HL-60/S4 treated with retinoic acid at 250 ng/mL for 4 days and 3 days (cell line): ENCODE measurements around the gene EIF1B.

Source experiments
- in situ Hi-C: fragments of 300-500 bp; cut with MboI; formaldehyde crosslinking; loops from 2 replicates; pipeline ENCODE4 v1.7.0; 2022; ENCODE audit warnings: low sequenced_read_pairs

The EIF1B gene

DNA sequence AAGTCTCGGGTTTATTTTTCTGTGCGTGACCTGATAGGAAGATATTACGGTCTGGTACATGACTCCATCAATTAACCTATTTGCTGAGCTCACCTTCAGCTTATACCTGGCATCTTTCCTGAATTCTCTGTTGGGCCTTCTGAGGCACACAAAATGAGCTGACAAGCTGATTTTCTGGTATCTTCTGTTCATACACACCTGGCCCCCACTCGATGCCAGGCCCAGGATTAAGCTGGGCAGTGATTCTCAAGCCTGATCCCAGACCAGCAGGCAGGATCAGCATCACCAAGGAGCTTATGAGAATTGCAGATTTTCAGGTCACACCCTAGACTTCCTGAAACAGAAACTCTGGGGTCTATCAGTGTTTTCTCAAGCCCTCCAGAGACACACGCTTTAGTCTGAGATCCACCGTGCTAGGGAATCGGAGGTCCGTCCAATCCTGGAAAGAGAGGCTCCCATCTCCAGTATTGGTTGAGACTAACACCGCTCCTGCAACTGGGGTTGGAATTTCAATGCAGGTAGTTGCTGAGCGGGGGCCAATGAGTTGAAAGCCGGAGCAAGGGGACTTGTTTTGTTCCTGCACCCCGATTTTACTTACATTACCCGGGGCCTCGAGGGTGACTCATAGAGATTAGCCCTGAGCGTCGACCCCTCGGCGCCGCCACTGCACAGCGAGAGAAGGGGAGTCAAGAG is 636 bp upstream of the EIF1B start:
- in situ Hi-C loops: no loop called here

DNA sequence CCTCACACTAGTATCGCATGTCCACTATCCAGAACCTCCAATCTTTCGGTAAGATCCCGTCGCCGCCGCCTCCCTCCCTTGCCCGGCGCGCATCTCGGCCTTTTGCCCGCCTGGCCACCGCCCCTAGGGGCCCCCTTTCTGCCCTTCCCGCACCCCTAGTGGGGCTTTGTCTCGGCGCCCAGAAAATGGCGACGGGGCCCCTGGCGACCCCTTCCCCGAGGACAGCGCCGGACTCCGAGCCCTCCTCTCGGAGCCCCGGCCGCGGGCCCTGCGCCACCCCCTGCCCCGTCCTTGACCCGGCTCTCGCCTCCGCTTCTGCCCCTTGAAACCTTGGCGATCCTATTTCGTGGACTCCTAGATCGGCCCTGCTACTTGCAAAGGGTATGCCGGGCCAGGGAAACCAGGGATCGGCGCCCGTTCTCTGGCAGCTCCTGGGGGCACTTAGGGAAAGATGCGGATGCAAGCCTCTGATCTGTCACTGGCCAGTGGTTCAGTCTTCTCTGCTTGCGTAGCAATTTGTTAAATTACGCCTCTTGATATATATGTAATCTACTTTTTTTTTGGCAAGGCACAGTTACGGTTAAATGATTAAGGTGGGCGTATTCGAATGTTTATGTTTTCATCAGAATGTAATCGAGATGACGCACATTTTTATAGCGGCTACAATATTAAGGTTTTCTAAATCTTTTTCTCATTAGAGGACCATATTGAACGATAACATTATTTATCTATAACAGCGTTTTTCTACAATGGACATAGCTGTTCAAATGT is 603 bp downstream of the EIF1B start:
- in situ Hi-C loops: loop anchor here (10.0 kb wide), 1 partner anchor 115 kb away; no protein-coding TSS in a partner anchor

DNA sequence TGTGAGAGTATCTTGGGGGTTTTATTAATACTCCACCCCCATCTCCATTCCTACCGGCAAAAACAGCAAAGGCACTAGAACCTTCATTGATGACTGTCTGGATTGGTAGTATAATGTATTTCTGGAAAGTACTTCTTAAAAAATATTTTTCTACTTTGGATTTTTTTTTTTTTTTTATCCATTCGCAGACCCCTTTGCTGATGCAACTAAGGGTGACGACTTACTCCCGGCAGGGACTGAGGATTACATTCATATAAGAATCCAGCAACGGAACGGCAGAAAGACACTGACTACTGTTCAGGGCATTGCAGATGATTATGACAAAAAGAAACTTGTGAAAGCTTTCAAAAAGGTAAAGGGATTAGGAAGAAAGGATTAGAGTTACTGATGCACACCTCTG is 1.2 kb downstream of the EIF1B start:
- in situ Hi-C loops: loop anchor here (10.0 kb wide), 1 partner anchor 116 kb away; no protein-coding TSS in a partner anchor

DNA sequence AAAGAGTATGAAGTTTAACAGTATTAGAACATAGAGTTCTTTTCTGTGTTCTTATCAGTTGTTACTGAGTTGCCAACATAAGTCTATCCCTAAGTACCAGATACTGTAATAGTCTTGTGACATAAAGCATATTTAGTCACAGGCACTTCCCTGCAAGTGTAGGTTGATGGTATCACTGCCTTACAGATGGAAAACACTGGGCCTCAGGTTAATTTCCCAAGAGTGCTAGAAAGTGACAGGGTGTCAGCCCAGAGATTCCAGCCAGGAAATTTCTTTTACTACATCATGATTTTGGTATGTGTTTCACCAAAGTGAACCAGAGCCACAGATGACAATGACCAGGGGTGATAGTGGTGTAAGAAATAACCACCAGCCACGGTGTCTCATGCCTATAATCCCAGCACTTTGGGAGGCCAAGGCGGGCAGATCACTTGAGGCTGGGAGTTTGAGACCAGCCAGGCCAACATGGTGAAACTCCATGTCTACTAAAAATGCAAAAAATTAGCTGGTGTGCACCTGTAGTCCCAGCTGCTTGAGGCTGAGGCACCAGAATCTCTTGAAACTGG is 3.2 kb downstream of the EIF1B start:
- in situ Hi-C loops: loop anchor here (10.0 kb wide), 1 partner anchor 118 kb away; no protein-coding TSS in a partner anchor

DNA sequence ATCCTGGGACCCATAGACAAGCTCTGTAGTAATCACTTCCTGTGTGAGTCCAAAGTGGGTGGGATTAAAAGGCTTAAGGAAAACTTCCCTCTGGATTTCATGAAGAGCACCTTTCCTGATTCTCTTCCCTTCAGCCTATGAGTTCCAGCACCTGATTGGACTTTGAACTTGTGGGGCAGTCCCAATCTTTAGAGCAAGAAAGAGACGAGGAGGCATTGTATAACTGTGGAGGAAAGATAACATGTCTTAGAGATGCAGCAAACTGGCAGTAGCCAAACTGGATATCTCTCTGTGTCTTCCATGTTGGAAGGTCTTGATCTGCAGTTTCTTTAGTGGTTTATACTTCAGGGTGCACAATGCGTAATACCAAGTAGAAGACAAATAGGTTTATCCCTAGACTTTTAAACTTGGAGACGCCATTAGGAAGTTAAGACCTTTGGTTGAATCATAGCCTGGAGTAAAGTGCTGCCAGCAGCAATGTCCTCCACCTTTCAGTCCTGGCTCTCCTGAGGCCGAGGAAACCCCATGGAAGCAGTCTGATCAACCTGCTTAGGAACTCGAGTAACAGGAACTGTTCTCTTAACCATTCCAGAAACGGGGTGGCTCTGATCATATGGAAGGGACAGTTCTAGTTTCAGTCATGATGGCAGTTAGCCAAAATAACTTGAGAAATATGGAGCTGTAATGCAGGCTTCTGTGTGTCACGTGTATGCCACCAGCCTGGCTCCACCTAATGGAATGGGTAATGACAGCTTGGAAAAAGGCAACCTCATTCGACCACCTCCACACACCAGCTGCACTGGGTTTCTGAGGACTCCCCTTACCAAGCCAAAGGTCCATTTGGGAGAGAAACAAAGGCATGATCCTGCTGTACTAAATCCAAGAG is 4.7 kb downstream of the EIF1B start:
- in situ Hi-C loops: loop anchor here (10.0 kb wide), 1 partner anchor 119 kb away; no protein-coding TSS in a partner anchor

DNA sequence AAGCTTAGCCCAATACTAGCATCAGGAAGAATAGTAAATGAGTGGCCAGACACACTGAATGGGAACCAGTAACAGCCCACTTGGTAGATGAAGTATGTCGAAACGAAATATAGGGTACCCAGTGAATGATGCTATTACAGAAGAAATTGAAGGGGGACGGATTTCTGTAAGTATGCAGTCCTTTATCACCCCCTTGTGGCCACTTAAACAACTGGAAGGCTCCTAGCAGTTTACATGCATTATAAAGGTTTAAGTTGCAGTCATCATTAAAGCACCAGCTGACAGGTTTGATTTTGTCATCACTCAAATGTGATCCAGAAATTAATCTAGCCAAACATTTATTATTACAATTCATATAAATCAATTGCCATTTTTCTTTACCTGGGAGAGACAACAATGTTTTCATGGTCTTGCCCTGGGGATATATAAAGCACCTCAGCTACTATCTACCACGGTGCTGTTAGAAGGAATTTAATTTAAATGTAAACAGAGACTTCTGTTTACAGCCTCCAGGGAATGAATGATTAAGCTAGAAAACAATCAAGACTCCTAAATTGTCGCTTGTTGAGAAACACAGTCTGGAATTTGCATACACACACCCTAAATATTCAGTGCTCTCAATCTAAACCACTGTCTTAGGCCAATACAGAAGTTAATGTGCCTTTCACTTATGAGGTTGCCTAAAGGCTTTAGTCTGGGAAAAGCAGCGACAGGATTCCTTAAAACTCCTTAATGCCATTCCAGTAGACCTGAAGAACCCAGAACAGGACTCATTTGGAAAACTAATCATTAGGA is 7.8 kb downstream of the EIF1B start:
- in situ Hi-C loops: loop anchor here (10.0 kb wide), 1 partner anchor 122 kb away; no protein-coding TSS in a partner anchor

DNA sequence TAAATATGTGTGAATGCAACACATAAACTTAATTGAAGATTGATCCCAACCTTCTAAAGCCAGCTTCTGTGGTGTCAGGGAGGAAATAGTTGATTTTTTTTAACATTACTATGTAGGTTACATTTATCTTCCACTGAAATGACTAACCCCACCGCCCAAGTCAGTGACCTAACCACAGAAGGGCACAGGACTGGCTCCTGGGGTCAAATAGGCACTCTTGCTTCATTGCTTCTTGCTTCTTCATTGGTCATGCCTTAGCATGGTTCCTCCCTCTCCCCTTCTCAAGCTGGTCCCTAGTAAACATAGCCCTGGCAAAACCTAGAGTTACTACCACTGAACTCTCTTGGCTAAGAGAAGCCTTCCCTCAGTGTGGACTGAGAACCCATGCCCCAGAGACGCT is 12.3 kb downstream of the EIF1B start:
- in situ Hi-C loops: no loop called here

DNA sequence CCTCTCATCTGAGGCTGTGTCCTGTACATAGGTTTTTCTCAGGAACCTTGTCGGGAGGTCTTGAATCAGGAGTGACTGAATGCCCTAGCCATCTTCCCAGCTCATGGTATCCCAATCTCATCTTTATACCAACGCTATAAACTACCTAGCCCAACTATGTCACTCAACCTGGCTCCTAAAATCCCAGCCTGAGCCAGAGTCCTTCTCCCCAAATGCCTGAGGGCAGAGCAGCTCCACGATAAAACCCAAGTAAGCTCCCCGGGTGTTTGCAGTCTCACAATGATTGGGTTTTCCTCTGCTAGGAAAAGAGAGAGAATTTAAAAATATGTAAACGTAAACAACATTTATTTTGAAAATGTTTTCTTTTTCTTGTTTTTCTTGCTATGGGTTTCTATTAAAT is 14.4 kb downstream of the EIF1B start:
- in situ Hi-C loops: no loop called here

DNA sequence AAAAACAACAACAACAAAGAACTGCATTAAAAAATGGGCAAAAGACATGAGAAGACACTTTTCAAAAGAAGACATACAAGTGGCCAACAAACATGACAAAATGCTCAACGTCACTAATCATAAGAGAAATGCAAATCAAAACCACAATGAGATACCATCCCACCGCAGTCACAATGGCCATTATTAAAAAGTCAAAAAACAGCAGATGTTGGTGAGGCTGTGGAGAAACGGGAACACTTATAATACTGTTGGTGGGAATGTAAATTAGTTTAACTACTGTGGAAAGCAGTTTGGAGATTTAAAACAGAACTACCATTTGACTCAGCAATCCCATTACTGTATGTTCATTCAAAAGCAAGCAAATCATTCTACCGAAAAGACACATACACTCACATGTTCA is 15.1 kb downstream of the EIF1B start:
- in situ Hi-C loops: no loop called here

DNA sequence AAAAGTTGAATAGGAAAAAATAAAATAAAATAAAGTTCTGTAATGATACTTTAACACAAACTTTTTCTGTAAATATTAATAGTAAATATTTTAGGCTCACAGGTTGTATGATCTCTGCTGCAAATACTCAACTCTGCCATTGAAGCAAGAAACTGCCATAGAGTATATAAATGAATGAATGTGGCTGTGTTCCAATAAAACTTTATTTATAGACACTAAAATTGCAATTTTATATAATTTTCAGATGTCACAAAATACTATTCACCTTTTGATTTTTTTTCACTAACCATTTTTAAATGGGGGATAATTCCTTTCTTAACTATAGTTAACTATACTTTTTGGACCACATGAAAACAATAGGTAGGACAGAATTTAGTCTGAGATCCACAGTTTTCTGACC is 16.0 kb downstream of the EIF1B start:
- in situ Hi-C loops: no loop called here

DNA sequence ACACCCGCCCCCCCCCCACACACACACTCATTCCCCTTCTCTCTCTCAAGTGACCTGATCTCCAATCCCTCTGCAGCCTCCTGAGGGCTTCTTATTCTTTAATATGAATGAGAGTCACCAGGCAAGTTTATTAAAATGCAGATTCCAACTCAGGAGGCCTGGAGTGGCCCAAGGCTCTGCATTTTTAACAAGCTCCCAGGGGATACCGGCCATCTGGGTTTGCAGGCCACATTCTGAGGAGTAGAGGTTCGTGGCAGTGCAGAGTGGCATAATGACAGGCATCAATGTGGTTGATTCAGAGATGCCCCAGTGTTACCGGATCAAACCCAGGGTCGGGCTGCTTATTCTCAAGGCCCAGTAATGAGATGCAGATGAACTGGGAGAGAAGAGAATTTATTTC is 18.9 kb downstream of the EIF1B start:
- in situ Hi-C loops: no loop called here

DNA sequence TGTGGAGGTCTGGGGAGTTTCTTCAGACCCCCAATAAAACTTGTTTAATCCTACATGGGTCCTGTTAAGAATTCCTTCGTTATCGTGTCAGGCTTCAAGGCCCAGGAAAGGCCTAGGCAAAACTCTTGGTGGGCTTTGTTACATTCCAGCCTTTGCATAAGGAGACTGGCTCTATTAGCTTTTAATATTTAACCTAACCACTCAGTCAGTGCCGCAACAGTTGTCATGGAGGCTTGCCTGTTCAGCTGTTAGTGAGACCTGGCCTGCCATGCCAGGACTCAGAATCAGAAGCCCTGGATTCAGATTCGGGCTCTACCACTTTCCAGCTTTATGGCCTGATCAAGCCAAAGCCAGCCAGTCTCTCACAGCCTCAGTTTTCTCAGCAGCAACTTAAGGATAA is 19.6 kb downstream of the EIF1B start:
- in situ Hi-C loops: no loop called here

DNA sequence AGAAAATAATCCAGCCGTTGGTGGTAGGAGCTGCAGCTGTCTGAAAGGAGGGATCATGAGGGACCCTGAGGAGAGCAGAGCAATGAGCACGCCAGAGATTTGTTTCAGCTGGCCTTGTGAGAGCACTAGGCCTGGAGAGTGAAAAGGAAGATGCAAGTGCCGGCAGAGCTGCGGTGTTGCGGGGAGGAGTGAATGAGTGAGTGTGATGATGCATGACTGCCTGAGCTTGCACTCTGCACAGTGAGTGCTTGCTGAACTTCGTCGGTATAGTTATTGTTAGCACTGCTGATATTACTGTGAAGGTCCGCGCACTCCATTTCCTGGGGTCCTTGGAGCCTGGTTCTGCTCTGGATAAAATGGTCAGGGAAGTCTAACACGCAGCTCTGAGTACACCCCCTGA is 23.2 kb downstream of the EIF1B start:
- in situ Hi-C loops: no loop called here

DNA sequence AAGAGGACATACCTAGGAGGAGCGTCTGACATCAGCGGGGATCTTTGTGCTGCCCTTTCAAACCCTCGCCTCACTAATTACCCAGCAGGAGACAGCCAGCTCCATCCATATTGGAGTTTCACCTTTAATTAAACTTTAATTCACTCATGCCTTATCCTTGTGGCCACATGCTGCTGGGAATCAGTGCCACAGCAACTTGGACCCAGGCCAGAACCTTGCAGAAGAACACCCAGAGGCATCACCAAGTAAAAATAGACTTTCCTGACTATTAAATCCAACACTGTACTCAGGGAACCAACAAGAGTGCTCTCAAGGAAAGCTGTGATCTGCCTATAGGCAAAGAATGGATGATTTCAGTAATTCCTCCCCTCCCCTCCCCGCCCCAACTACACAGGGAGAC is 23.9 kb downstream of the EIF1B start:
- in situ Hi-C loops: no loop called here

DNA sequence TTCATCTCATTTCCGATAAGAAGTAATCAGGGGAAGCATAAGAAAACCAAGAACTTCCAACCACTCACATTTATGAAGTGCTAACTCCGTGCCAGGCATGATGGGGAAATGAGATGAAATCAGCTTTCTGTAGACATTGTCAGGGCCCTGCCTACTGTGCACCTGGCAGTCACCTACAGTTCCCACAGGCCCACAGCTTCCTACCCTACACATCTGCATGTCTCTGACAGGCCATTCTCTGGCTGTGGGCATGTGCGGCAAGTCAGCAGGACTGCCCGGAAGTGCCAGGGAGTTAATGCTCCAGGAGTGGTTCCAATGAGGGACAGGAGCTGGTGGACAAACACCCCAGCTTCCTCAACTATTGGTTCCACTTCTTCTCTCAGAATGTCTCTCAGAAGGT is 24.3 kb downstream of the EIF1B start:
- in situ Hi-C loops: no loop called here

DNA sequence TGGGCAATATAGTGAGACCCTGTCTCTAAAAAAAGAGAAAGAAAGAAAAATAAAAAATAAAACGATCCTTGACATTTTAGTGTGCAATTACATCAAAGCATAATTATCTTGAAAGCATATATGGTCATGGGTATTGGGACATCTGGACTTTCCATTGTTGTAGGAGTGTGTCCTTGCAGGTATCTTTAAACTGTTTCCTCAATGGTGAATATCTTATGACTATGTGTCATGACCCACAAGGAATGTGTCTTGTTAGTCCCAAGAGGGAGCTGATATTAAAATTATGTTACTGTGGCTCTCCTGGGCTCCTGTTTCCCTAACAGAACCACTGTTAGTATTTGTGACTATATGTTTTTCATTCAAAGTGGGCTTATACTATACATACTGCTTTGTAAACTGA is 26.6 kb downstream of the EIF1B start:
- in situ Hi-C loops: no loop called here

DNA sequence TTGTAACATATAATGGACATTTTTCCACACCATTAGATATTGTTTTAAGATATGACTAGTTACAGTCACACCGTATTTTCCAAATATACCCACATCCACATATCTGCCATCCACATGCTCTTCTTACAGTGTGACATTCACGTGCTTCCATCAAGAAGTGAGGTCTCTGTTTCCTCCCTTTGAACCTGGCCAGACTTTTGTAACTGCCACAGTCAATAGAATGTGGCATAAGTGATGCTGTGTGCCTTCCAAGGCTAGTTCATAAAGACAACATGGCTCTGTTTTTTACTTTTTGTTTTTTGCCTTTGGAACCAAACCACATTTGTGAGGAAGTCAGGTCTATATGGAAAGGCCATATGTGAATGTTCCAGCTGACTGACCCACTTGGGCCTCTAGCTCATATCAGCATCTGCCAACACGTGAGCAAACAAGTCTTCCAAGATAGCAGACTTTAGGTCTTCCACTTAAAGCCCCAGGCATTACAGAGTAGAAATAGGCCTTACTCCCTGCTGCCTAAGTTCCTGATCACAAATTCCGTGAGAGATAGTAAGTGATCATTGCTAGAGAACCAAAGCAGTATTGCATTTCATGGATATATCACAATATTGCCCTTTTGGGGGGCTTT is 27.1 kb downstream of the EIF1B start:
- in situ Hi-C loops: no loop called here

DNA sequence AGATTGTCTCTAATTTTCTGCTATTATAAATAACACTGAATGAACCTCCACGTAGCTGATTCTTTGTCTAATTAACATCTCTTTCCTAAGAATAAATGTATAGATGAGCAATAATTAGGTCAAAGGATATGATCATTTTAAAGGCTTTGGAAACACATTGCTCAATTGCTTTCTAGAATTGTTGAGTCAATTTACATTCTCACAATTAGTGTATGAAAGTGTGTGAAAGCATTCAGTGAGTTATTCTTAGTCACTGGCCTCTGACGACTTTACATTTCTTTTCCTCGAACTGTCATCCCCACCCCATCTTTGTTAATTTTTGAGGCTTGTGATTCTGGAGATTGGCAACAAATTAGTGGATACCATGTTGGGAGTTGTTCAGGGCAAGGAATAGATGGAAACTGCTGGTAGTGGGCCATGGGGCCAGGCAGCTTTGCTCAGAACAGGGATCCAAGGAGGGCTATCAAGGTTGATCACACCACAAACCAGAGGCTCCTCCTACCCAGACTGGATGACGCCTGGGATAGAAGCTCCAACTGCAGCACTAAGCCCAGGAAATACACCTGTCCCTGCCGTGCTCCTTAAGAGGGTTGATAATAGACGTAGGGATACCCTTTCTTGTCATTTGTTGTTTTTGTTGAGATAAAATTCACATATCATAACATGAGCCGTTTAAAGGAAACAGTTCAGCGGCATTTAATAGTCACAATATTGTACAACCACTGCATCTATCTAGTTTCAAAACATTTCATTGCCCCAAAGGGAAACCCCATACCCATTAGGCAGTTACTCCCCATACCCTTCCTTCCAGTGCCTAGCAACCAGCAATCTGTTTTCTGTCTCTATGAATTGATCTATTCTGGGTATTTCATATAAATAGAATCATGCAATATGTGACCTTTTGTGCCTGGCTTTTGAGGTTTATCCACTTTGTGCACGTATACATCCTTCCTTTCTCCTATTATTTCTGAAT is 27.9 kb downstream of the EIF1B start:
- in situ Hi-C loops: no loop called here

DNA sequence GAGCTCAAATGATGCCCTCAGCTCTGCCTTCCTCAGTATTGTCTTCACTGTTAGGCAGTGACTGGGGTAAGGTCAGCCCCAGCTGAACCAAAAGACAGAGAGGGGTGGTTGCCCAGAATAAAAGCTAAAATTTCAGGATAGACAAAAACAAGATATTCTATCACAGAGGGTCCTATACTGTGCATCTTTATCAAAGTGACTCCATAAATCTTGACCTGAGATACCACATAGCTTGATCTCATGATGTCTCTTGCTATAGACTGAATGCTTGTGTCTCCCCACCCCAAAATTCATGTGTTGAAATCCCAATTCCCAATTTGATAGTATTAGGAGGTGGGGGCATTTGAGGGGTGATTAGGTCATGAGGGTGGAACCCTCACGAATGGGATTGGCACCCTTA is 30.4 kb downstream of the EIF1B start:
- in situ Hi-C loops: no loop called here
